Astrocyte of the cerebellum (primary cell): Measurements from ENCODE around the gene RACGAP1.
"Not testable (repeated sequence)": the region's sequence is repeated elsewhere in the genome, so short reads cannot be mapped to it uniquely, and the experiment has no call there.

Experiments used
- DNase-seq: peaks from one replicate; pipeline ENCODE4 v3.0.0-alpha.2; 2011; ENCODE audit warnings: low read depth
- H3K4me3 ChIP-seq: 2 replicates; pipeline ENCODE4 v1.5.1; 2011; ENCODE audit warnings: mild to moderate bottlenecking, low read depth, low read length, moderate library complexity
- CTCF ChIP-seq: IDR thresholded peaks from 2 replicates; pipeline ENCODE4 v1.5.1; 2012; ENCODE audit warnings: low read length, low read depth, moderate library complexity, mild to moderate bottlenecking; ENCODE audit errors: missing control alignments
- in situ Hi-C: cut with HindIII; loops from 2 replicates; pipeline ENCODE4 v1.10.0; 2017; ENCODE audit warnings: low sequenced_read_pairs

The RACGAP1 gene

DNA sequence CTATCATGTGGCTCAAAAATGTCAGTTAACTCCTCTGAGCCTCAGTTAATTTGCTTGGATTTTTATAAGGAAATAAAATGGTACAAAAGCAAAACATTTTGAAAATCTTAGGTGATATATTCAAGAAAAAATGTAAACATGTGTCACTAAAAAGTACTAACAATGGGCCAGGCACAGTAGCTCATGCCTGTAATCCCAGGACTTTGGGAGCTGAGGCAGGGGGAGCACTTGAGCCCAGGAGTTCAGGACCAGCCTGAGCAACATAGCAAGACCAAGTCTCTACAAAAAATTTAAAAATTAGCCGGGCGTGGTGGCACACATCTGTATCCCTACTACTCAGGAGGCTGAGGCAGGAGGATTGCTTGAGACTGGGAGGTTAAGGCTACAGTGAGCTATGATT is 26.8 kb downstream of the RACGAP1 start:
- H3K4me3 ChIP-seq, result no peak overlapping the region
- in situ Hi-C loops, result no loop called here
- no peak for TF ChIP-seq CTCF

GRCh38 chr12:49990273-49990672 is 35.0 kb downstream of the RACGAP1 start:
- no peak for TF ChIP-seq CTCF
- DNase-seq, result no peak
- no peak overlapping the region for H3K4me3 ChIP-seq
- in situ Hi-C loops, result no loop called here

More for the DNA sequence above, 26.8 kb downstream of the RACGAP1 start:
- DNase-seq, result no peak

GRCh38 chr12:49989400-49989799 is 35.9 kb downstream of the RACGAP1 start:
- H3K4me3 ChIP-seq, DNase-seq, in situ Hi-C loops: not testable (repeated sequence)

DNA sequence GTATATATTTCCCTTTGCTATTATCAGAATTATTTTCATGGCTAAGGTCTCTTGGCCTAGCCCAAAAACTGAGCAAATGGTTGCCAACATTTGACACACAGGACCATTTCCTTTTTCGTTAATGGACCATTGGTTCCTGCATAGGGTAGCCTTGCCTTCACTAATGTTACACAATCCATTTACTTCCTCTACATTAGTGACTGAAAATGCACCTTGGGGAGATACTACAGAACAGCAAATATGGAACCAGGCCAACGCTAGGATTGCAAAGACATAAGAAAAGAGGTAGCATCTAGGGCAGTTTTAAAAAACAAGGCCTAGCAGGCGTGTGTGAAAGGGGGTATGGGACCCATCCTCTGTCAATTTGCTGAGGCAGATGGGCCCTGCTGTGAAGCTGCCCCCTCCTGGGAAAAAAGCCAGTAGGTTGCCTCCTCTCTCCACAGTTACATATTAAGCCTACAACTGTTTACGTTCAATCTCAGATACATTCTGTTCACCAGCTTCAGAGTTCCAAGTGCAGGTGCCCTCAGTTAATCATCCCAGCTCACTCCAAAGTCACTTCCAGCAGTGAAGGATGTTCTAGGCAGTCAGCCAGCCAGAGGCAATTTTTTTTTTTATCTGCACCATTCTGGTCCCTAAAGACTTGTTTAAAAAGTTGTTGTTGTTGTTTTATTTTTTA is 37.5 kb downstream of the RACGAP1 start:
- no peak for DNase-seq
- H3K4me3 ChIP-seq, result no peak overlapping the region
- no peak for TF ChIP-seq CTCF
- in situ Hi-C loops, result no loop called here

GRCh38 chr12:49986476-49986875 is 38.8 kb downstream of the RACGAP1 start:
- DNase-seq, in situ Hi-C loops, H3K4me3 ChIP-seq: not testable (repeated sequence)

- TF ChIP-seq CTCF, result no peak
- no peak for DNase-seq
- no peak overlapping the region for H3K4me3 ChIP-seq
- in situ Hi-C loops, result no loop called here
Observed at GRCh38 chr12:49985981-49986380, 39.3 kb downstream of the RACGAP1 start.

DNA sequence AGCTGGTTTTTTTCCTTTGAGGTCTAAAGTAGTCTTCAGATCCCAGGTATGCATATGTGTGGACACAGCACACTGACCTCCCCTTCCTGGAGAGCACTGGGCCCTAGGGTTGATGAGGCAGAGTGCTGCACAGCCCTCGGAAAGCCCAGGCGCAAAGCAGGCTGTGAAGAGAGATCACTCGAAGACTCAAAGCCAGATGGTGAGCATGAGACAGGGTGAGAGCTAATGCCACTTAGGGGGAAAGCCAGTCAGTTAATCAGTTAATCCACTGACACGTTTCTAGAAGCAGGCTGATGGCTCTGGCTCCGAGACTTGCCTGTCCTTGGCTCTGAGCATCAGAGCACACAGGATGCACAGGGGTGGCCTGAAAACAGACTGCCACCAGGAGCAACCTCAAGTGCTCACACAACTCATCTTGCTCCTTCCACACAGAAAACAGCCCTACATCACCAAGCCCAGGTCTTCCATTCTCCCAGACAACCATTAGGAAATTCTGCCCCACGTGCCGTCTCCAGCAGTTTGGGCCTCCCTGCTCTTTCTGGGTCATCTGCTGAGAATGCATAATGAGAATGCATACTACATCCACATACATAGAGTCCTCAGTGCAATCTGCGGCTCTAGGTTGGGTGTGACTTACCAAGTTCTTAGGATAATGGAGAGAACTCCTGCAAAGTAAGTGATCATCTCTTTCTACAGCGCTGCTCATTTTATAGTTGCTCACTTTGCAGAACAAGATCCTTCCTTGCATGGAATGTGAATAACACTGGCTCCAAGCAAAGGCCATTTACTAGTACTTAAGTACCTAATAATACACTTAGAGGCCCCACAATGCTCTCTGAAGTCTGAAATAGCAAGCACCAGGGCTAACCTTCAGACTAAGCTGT is 40.6 kb downstream of the RACGAP1 start:
- no peak overlapping the region for H3K4me3 ChIP-seq
- DNase-seq, result no peak
- no peak for TF ChIP-seq CTCF
- in situ Hi-C loops, result no loop called here
